Endothelial cell of umbilical vein (primary cell): Measurements from ENCODE around the gene PTDSS2. TPM values are rescaled to one million over a fixed set of nuclear protein-coding genes. Genes with fewer than 3 reads are reported as not detected.

ENCODE experiments used
- BruUV-seq: library from RNA; stranded (reverse); fragments of 400-500 nt; replicated peaks from 2 replicates; lab custom pipeline; 2021; lab: Mats Ljungman, UMichigan
- CTCF ChIA-PET: fragments of 300-600, 350-600 bp; sonication (Branson Sonifier 250); formaldehyde crosslinking; loops from one replicate; lab custom pipeline; 2021; ENCODE audit warnings: antibody characterized with exemption, inconsistent platforms; lab: Charles Lee
- POLR2A ChIA-PET: fragments of 300-600, 350-600 bp; sonication (Branson Sonifier 250); formaldehyde crosslinking; loops from one replicate; lab custom pipeline; 2021; ENCODE audit warnings: antibody characterized with exemption, inconsistent platforms; lab: Charles Lee
- DNase-seq: peaks from one replicate; pipeline ENCODE4 v3.0.0-alpha.2; 2011; ENCODE audit warnings: low read depth, low spot score
- FAIRE-seq: peaks from 2 replicates; lab custom pipeline; 2011; peaks lifted over from hg19 to GRCh38; lab: Jason Lieb, UNC
- H2AFZ ChIP-seq: 2 replicates; pipeline ENCODE4 v1.6.0; 2012; ENCODE audit warnings: low read depth, low read length, control low read depth, inconsistent platforms
- H3K27ac ChIP-seq: 2 replicates; pipeline ENCODE4 v1.5.1; 2011; ENCODE audit warnings: low read depth, mild to moderate bottlenecking, control low read depth, low read length, moderate library complexity; ENCODE audit not compliant: insufficient read depth
- H3K27me3 ChIP-seq, 2 experiments: 2 replicates each; pipeline versions ENCODE4 v1.6.0 to v1.6.1; 2011; ENCODE audit warnings: low read length in 2 of 2, mixed read lengths in 1 of 2; ENCODE audit not compliant: control insufficient read depth in 2 of 2, insufficient read depth in 2 of 2
- H3K36me3 ChIP-seq, 2 experiments: 2 replicates in 1 of 2; 3 replicates in 1 of 2; pipeline ENCODE4 v1.5.1; 2011; ENCODE audit warnings: low read length in 2 of 2, mild to moderate bottlenecking in 1 of 2, moderate library complexity in 1 of 2; ENCODE audit not compliant: control insufficient read depth in 2 of 2, insufficient read depth in 2 of 2; ENCODE audit errors: extremely low read depth in 1 of 2
- H3K4me1 ChIP-seq: 3 replicates; pipeline ENCODE4 v1.5.1; 2011; ENCODE audit warnings: mild to moderate bottlenecking, low read length; ENCODE audit not compliant: control insufficient read depth, insufficient read depth; ENCODE audit errors: extremely low read depth
- H3K4me2 ChIP-seq: 2 replicates; pipeline ENCODE4 v1.6.1; 2011; ENCODE audit warnings: low read length, control low read depth, mixed read lengths; ENCODE audit not compliant: insufficient read depth
- H3K4me3 ChIP-seq, 3 experiments: fragments of 200-600 bp in 1 of 3; sonication (generic), shearing (Covaris generic) in 1 of 3; replicated peaks in 1 of 3; 2 replicates each; pipeline ENCODE4 v1.5.1; 2011 to 2016; ENCODE audit warnings: control low read depth in 3 of 3, low read length in 3 of 3, mild to moderate bottlenecking in 2 of 3, inconsistent platforms in 1 of 3, low read depth in 1 of 3, moderate library complexity in 1 of 3; ENCODE audit not compliant: insufficient read depth in 1 of 3
- H3K79me2 ChIP-seq: 2 replicates; pipeline ENCODE4 v1.6.0; 2012; ENCODE audit warnings: low read length, inconsistent platforms; ENCODE audit not compliant: control insufficient read depth, insufficient read depth
- H3K9ac ChIP-seq: replicated peaks from 2 replicates; pipeline ENCODE3; 2011; ENCODE audit warnings: low read length, control low read depth; ENCODE audit not compliant: insufficient read depth; ENCODE audit errors: extremely low read depth
- H3K9me1 ChIP-seq: replicated peaks from 3 replicates; pipeline ENCODE4 v1.6.0; 2011; ENCODE audit warnings: mild to moderate bottlenecking, low read length; ENCODE audit not compliant: control insufficient read depth, insufficient read depth; ENCODE audit errors: extremely low read depth
- H3K9me3 ChIP-seq: replicated peaks from 2 replicates; pipeline ENCODE4 v1.5.1; 2012; ENCODE audit warnings: low read length, inconsistent platforms; ENCODE audit not compliant: control insufficient read depth, insufficient read depth
- H4K20me1 ChIP-seq: replicated peaks from 2 replicates; pipeline ENCODE3; 2011; ENCODE audit warnings: mild to moderate bottlenecking, low read length; ENCODE audit not compliant: control insufficient read depth, insufficient read depth; ENCODE audit errors: extremely low read depth
- EZH2 ChIP-seq: IDR thresholded peaks from 2 replicates; pipeline ENCODE4 v1.6.1; 2012; ENCODE audit warnings: borderline replicate concordance, low read depth, mild to moderate bottlenecking, moderate library complexity, low read length, inconsistent platforms; ENCODE audit not compliant: severe bottlenecking
- FOS ChIP-seq: IDR thresholded peaks from 2 replicates; pipeline ENCODE4 v1.6.1; 2011; ENCODE audit warnings: mild to moderate bottlenecking, low read length, moderate library complexity, borderline replicate concordance; ENCODE audit not compliant: insufficient read depth
- GATA2 ChIP-seq: IDR thresholded peaks from 2 replicates; pipeline ENCODE4 v1.7.0; 2011; ENCODE audit warnings: low read depth, mild to moderate bottlenecking, moderate library complexity, mixed read lengths, low read length; ENCODE audit not compliant: insufficient read length, insufficient read depth
- JUN ChIP-seq: IDR thresholded peaks from 2 replicates; pipeline ENCODE4 v1.6.1; 2011; ENCODE audit warnings: borderline replicate concordance, low read depth; ENCODE audit not compliant: insufficient read length, insufficient read depth
- MYC ChIP-seq: IDR thresholded peaks from one replicate; pipeline ENCODE4 v1.6.1; 2011; ENCODE audit warnings: mild to moderate bottlenecking, low read depth, low read length
- POLR2A ChIP-seq: IDR thresholded peaks from 2 replicates; pipeline ENCODE4 v1.6.1; 2012; ENCODE audit warnings: low read depth, mild to moderate bottlenecking, control low read depth, low read length
- POLR2AphosphoS5 ChIP-seq: IDR thresholded peaks from 2 replicates; pipeline ENCODE4 v1.6.1; 2012; ENCODE audit warnings: low read depth, mild to moderate bottlenecking, control low read depth, low read length, moderate library complexity; ENCODE audit not compliant: insufficient read depth
- dilution Hi-C: fragments of 300-500 bp; cut with MboI; formaldehyde crosslinking; loops from one replicate; pipeline ENCODE4 v1.15.0; 2019; ENCODE audit warnings: low sequenced_read_pairs; ENCODE audit not compliant: extremely low pct_ligation_motif_present
- intact Hi-C: fragments of 100-400 bp; cut with micrococcal nuclease; formaldehyde crosslinking; loops from one replicate; pipeline ENCODE4 v1.10.0; 2022
- polyA plus RNA-seq, 4 experiments: library from polyadenylated mRNA; depleted of rRNA in 3 of 4; stranded (reverse) in 3 of 4; unstranded in 1 of 4; fragments of >200 nt; gene quantifications; 2 replicates each; pipeline versions ENCODE4 v1.2.1 to v1.2.3, GENCODE V29; 2011 to 2012; ENCODE audit warnings: missing spikeins in 1 of 4
- total RNA-seq: library from RNA; stranded (reverse); gene quantifications from 2 replicates; pipeline ENCODE4 v1.2.3, GENCODE V29; 2021
- TF ChIP-seq, protein P1 (sequence below), 2 donors: IDR thresholded peaks; 1 replicate in 1 of 2; 2 replicates in 1 of 2; pipeline ENCODE4 v1.5.1; 2011; ENCODE audit warnings: low read length in 2 of 2, mild to moderate bottlenecking in 2 of 2, moderate library complexity in 2 of 2, control low read depth in 1 of 2, inconsistent platforms in 1 of 2, low read depth in 1 of 2; ENCODE audit not compliant: insufficient read depth in 1 of 2; ENCODE audit errors: extremely low read depth in 1 of 2

The PTDSS2 gene
- total and polyA plus RNA-seq, 2 donors (not counting 3 experiments of a cell fraction or from before 2014, with no cell fraction given), result 41.4 to 46.8 TPM

DNA sequence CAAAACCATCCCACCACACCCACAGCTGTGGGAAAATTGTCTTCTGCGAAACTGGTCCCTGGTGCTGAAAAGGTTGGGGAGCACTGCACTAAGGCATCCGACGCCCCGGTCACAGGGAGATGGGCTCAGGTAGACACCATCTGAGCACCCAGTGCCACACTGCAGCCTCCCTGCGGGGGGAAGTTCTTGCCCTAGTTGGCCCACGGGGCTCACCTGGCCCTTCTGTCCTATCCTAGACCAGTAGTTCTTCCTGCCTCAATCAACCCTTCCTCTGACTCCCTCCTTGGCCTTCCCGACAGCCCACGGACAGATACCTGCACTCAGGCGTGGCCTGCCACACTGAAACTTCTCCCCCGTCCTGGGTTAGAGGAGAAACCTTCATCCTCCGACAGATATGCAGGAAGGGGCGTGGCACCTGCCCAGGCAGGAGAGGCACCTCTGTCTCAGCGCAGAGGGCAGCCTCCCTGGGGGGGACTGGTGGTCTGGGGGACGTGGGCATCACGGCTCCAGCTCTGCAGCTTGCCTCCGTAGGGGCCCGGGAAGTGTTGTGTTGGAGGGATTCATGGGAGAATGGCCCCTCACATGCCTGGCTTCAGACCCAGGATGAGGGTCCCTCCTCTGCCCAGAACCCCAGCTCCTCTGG, 12.7 kb upstream of the PTDSS2 start:
- H3K27ac ChIP-seq, result no peak overlapping the region
- BruUV-seq, result no TSS peak
- no peaks in the 10 kb centered on the region for H4K20me1 ChIP-seq
- no peak overlapping the region for H3K4me2 ChIP-seq
- DNase-seq (no peak), FAIRE-seq (no peak)
- CTCF ChIA-PET, result no interaction called here
- no peaks in the 10 kb centered on the region for H3K9me3 ChIP-seq
- POLR2A ChIA-PET, result no interaction called here
- H3K36me3 ChIP-seq, result no peaks in the 10 kb centered on the region
- H2AFZ ChIP-seq, result no peak overlapping the region
- H3K9me1 ChIP-seq, result no peaks in the 10 kb centered on the region
- no peaks in the 10 kb centered on the region for H3K27me3 ChIP-seq
- no peak overlapping the region for H3K9ac ChIP-seq
- H3K79me2 ChIP-seq, result no peaks in the 10 kb centered on the region
- intact Hi-C loops, result no loop called here
- dilution Hi-C loops, result no loop called here
- no peak overlapping the region for H3K4me3 ChIP-seq
- no peaks in the 10 kb centered on the region for H3K4me1 ChIP-seq
- no peak for TF ChIP-seq FOS
- TF ChIP-seq POLR2AphosphoS5, result no peak
- TF ChIP-seq, protein P1, sequence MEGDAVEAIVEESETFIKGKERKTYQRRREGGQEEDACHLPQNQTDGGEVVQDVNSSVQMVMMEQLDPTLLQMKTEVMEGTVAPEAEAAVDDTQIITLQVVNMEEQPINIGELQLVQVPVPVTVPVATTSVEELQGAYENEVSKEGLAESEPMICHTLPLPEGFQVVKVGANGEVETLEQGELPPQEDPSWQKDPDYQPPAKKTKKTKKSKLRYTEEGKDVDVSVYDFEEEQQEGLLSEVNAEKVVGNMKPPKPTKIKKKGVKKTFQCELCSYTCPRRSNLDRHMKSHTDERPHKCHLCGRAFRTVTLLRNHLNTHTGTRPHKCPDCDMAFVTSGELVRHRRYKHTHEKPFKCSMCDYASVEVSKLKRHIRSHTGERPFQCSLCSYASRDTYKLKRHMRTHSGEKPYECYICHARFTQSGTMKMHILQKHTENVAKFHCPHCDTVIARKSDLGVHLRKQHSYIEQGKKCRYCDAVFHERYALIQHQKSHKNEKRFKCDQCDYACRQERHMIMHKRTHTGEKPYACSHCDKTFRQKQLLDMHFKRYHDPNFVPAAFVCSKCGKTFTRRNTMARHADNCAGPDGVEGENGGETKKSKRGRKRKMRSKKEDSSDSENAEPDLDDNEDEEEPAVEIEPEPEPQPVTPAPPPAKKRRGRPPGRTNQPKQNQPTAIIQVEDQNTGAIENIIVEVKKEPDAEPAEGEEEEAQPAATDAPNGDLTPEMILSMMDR (IDR thresholded peaks at IDR 0.05; ENCODE audit: extremely low read depth in 1 of 2, insufficient read depth in 1 of 2, low read depth in 1 of 2, low read length in 2 of 2), result no peak
- no peak for TF ChIP-seq GATA2
- TF ChIP-seq POLR2A, result no peak
- TF ChIP-seq JUN, result no peak
- no peak for TF ChIP-seq MYC
- TF ChIP-seq EZH2, result no peak
